ENCODE measurements around the gene SHISA7.
"Not testable (repeated sequence)": the region's sequence is repeated elsewhere in the genome, so short reads cannot be mapped to it uniquely, and the experiment has no call there.

SHISA7 gene

GRCh38 chr19:55409179-55409578, 33.9 kb downstream of the SHISA7 start:
- not testable (repeated sequence) for DNase-seq

GRCh38 chr19:55408533-55408872, 34.6 kb downstream of the SHISA7 start:
- DNase-seq: no peak

- DNase-seq: peak; percentile 98
Measured at GRCh38 chr19:55407800-55408532, 35.1 kb downstream of the SHISA7 start.

GRCh38 chr19:55407550-55407799, 35.6 kb downstream of the SHISA7 start, which contains the start of gene UBE2S:
UBE2S (minus strand) TSS chr19:55407788; CDS start chr19:55407589, 199 bp downstream.
- DNase-seq: not testable (repeated sequence)

- peak; percentile 61 for DNase-seq
Measured at GRCh38 chr19:55406826-55407549, 36.1 kb downstream of the SHISA7 start.

GRCh38 chr19:55406091-55406825, 36.8 kb downstream of the SHISA7 start:
- no peak for DNase-seq

GRCh38 chr19:55405638-55406037, 37.5 kb downstream of the SHISA7 start:
- DNase-seq: no peak

- DNase-seq: no peak
Measured at GRCh38 chr19:55402509-55402908, 40.6 kb downstream of the SHISA7 start.

- not testable (repeated sequence) for DNase-seq
Measured at GRCh38 chr19:55401390-55401789, 41.7 kb downstream of the SHISA7 start.

- DNase-seq: no peak
Measured at GRCh38 chr19:55400281-55401087, 42.6 kb downstream of the SHISA7 start.

- no peak for DNase-seq
Measured at GRCh38 chr19:55398200-55398925, 44.7 kb downstream of the SHISA7 start.

- DNase-seq: no peak
Measured at GRCh38 chr19:55392820-55393761, 50.0 kb downstream of the SHISA7 start.

- no peak for DNase-seq
Measured at GRCh38 chr19:55391702-55392615, 51.1 kb downstream of the SHISA7 start.

GRCh38 chr19:55391191-55391670, 51.9 kb downstream of the SHISA7 start:
- DNase-seq: no peak

GRCh38 chr19:55390461-55390880, 52.6 kb downstream of the SHISA7 start:
- no peak for DNase-seq

- DNase-seq: no peak
Measured at GRCh38 chr19:55389386-55390317, 53.4 kb downstream of the SHISA7 start.

GRCh38 chr19:55387736-55388497, 55.2 kb downstream of the SHISA7 start:
- DNase-seq: no peak

GRCh38 chr19:55386493-55386971, 56.6 kb downstream of the SHISA7 start:
- no peak for DNase-seq

Measured in NK-92 treated with Interleukin-12 subunit alpha and Interleukin-12 subunit beta, amount 100 ng/mL, for 24 hours (cell line).